ENCODE results near the gene RC3H2. TPM values are rescaled to one million over a fixed set of nuclear protein-coding genes. Genes with fewer than 3 reads are reported as not detected.
"Not testable (repeated sequence)": the region's sequence is repeated elsewhere in the genome, so short reads cannot be mapped to it uniquely, and the experiment has no call there.

RC3H2 gene
- total RNA-seq, 2 donors from 2014 or later, result 56.4 to 60.1 TPM

DNA sequence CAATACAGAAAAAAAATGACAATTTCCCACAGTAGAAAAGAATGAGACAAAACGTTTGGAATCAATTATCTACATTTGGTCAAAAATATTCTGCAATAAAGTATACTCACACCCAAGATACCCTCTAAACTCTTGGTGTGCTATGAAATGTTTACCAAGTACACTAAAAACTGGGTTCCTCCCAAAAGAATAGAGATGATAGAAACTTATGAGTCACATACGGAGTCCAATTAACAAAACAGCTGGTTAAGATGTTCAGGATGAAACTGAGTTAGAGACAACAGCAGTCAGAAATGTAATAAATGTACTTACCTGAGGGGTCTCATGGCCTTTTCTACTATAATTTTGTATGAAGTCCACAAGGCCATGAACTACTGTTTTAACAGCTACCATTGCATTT lies 25.7 kb downstream of the RC3H2 start:
- no peak overlapping the region for H3K4me3 ChIP-seq (ENCODE audit: low read length)
- no peak overlapping the region for H3K27ac Mint-ChIP-seq
- H3K9me3 ChIP-seq (ENCODE audit: control insufficient read depth, low read length), result no peaks in the 10 kb centered on the region
- H3K36me3 ChIP-seq (ENCODE audit: control insufficient read depth, insufficient read depth, low read length), result peaks cover 82% of the 10 kb centered on the region
- peaks cover 11% of the 10 kb centered on the region for H3K4me1 Mint-ChIP-seq
- H3K4me3 Mint-ChIP-seq, result no peak overlapping the region
- H3K27ac ChIP-seq (ENCODE audit: low read depth, low read length), result no peak overlapping the region
- H3K4me1 ChIP-seq (ENCODE audit: control insufficient read depth, insufficient read depth, low read length), result no peaks in the 10 kb centered on the region
- no peaks in the 10 kb centered on the region for H3K27me3 Mint-ChIP-seq (ENCODE audit: insufficient read depth)
- H3K9ac ChIP-seq (ENCODE audit: extremely low read depth, low read length, poor library complexity, severe bottlenecking), result no peak overlapping the region
- no peak for DNase-seq
- H3K36me3 Mint-ChIP-seq (ENCODE audit: low read depth), result peaks cover 71% of the 10 kb centered on the region
- no peaks in the 10 kb centered on the region for H3K27me3 ChIP-seq (ENCODE audit: control insufficient read depth, insufficient read depth, low read length, poor library complexity, severe bottlenecking)
- 97 to 100% methylated on average over 1 to 2 of the region's 2 CpGs for WGBS, 2 experiments (ENCODE audit: insufficient coverage in 1 of 2, insufficient read length in 1 of 2)
- H3K9me3 Mint-ChIP-seq, result no peaks in the 10 kb centered on the region
- TF ChIP-seq CTCF (conservative IDR thresholded peaks at IDR 0.05), result no peak

DNA sequence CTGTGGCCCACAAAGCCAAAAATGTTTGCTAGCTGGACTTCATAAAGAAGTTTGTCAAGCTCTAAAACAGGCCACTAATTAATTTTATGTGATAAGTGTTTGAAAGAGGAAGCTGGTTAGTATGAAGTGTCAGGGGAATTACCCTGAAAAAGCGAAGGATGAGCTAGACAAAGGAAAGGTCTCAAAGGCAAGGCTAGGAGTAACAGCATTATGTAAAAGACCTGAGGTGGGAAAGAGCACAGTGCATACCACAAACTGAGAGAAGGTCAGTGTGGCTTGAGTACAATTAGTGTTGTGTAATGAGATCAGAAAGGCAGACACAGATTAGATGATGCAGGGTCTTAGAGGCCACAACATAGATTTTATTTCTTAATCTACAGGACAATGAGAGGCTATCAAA lies 29.6 kb downstream of the RC3H2 start:
- no peak for DNase-seq
- H3K4me3 Mint-ChIP-seq, result no peak overlapping the region
- H3K27ac Mint-ChIP-seq, result no peak overlapping the region
- WGBS, 2 experiments (ENCODE audit: insufficient coverage in 1 of 2, insufficient read length in 1 of 2), result 82 to 100% methylated on average over 1 of the region's 1 CpG
- Histone ChIP-seq H3K4me3 (ENCODE audit: low read length) (no peak overlapping the region), H3K9ac (ENCODE audit: extremely low read depth, low read length, poor library complexity, severe bottlenecking) (no peak overlapping the region), H3K27me3 (ENCODE audit: control insufficient read depth, insufficient read depth, low read length, poor library complexity, severe bottlenecking) (no peaks in the 10 kb centered on the region), H3K36me3 (ENCODE audit: control insufficient read depth, insufficient read depth, low read length) (peaks cover 83% of the 10 kb centered on the region), H3K27ac (ENCODE audit: low read depth, low read length) (no peak overlapping the region), H3K9me3 (ENCODE audit: control insufficient read depth, low read length) (no peaks in the 10 kb centered on the region), H3K4me1 (ENCODE audit: control insufficient read depth, insufficient read depth, low read length) (no peaks in the 10 kb centered on the region)
- H3K9me3 Mint-ChIP-seq, result peaks cover 4% of the 10 kb centered on the region
- no peaks in the 10 kb centered on the region for H3K4me1 Mint-ChIP-seq
- peaks cover 78% of the 10 kb centered on the region for H3K36me3 Mint-ChIP-seq (ENCODE audit: low read depth)
- H3K27me3 Mint-ChIP-seq (ENCODE audit: insufficient read depth), result no peaks in the 10 kb centered on the region
- no peak for TF ChIP-seq CTCF (conservative IDR thresholded peaks at IDR 0.05)

DNA sequence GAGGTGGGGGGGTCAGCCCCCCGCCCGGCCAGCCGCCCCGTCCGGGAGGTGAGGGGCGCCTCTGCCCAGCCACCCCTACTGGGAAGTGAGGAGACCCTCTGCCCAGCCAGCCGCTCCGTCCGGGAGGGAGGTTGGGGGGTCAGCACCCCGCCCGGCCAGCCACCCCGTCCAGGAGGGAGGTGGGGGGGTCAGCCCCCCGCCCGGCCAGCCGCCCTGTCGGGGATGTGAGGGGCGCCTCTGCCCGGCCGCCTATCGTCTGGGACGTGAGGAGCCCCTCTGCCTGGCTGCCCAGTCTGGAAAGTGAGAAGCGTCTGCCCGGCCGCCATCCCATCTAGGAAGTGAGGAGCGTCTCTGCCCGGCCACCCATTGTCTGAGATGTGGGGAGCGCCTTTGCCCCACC lies 37.9 kb downstream of the RC3H2 start:
- H3K4me3 Mint-ChIP-seq; H3K27me3 ChIP-seq (ENCODE audit: control insufficient read depth, insufficient read depth, low read length, poor library complexity, severe bottlenecking); H3K4me3 ChIP-seq (ENCODE audit: low read length); H3K4me1 ChIP-seq (ENCODE audit: control insufficient read depth, insufficient read depth, low read length); H3K27ac ChIP-seq (ENCODE audit: low read depth, low read length); DNase-seq; H3K9ac ChIP-seq (ENCODE audit: extremely low read depth, low read length, poor library complexity, severe bottlenecking); H3K4me1 Mint-ChIP-seq; H3K27ac Mint-ChIP-seq; H3K27me3 Mint-ChIP-seq (ENCODE audit: insufficient read depth): not testable (repeated sequence)
- peaks cover 70% of the 10 kb centered on the region for H3K36me3 Mint-ChIP-seq (ENCODE audit: low read depth)
- no CpG with 5 or more reads among the region's 27 CpGs for WGBS, 2 experiments (ENCODE audit: insufficient coverage in 1 of 2, insufficient read length in 1 of 2)
- H3K9me3 Mint-ChIP-seq, result peaks cover 24% of the 10 kb centered on the region
- H3K9me3 ChIP-seq (ENCODE audit: control insufficient read depth, low read length), result peaks cover 11% of the 10 kb centered on the region
- peaks cover 68% of the 10 kb centered on the region for H3K36me3 ChIP-seq (ENCODE audit: control insufficient read depth, insufficient read depth, low read length)

DNA sequence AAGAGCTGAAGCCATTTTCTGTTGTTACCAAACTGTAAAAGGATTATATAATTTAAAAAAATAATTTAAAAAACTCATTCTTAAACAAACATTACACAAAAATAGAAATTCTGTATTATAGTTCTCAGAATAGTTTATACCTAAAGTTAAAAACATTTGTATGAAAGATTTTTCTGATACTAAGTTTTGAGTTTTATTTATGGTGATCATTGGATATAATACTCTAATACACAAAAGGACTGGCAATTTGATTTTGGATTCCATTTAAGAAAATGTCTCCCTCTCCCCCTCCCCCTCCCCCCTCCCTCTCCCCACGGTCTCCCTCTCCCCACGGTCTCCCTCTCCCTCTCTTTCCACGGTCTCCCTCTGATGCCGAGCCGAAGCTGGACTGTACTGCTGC lies 39.1 kb downstream of the RC3H2 start:
- no CpG with 5 or more reads among the region's 5 CpGs for WGBS, 2 experiments (ENCODE audit: insufficient coverage in 1 of 2, insufficient read length in 1 of 2)
- Histone ChIP-seq H3K9ac (ENCODE audit: extremely low read depth, low read length, poor library complexity, severe bottlenecking) (no peak overlapping the region), H3K27ac (ENCODE audit: low read depth, low read length) (no peak overlapping the region), H3K36me3 (ENCODE audit: control insufficient read depth, insufficient read depth, low read length) (peaks cover 67% of the 10 kb centered on the region), H3K27me3 (ENCODE audit: control insufficient read depth, insufficient read depth, low read length, poor library complexity, severe bottlenecking) (no peaks in the 10 kb centered on the region), H3K4me1 (ENCODE audit: control insufficient read depth, insufficient read depth, low read length) (no peaks in the 10 kb centered on the region), H3K9me3 (ENCODE audit: control insufficient read depth, low read length) (peaks cover 14% of the 10 kb centered on the region), H3K4me3 (ENCODE audit: low read length) (no peak overlapping the region)
- Mint-ChIP-seq H3K27me3 (ENCODE audit: insufficient read depth) (no peaks in the 10 kb centered on the region), H3K36me3 (ENCODE audit: low read depth) (peaks cover 68% of the 10 kb centered on the region), H3K27ac (no peak overlapping the region), H3K4me1 (no peaks in the 10 kb centered on the region), H3K9me3 (peaks cover 24% of the 10 kb centered on the region), H3K4me3 (no peak overlapping the region)
- DNase-seq, result no peak
- TF ChIP-seq CTCF (conservative IDR thresholded peaks at IDR 0.05), result no peak

Data from endodermal cell (in vitro differentiated cells).